Gastroesophageal sphincter (tissue), 3 donors: ENCODE results near the gene LIMCH1.

ENCODE experiments used
- POLR2AphosphoS5 ChIP-seq: sonication (generic); formaldehyde crosslinking; IDR thresholded peaks from one replicate; pipeline ENCODE4 v1.6.1; 2017; ENCODE audit warnings: antibody characterized with exemption
- TF ChIP-seq, protein P1 (sequence below), 4 experiments: fragments of 200-600 bp in 2 of 4; fragments of 450-650 bp in 2 of 4; sonication (generic) in 1 of 4; IDR thresholded peaks; one replicate each; pipeline ENCODE4 v1.5.1; 2017 to 2019; ENCODE audit warnings: antibody characterized with exemption in 4 of 4, mild to moderate bottlenecking in 2 of 4, moderate library complexity in 2 of 4

DNA sequence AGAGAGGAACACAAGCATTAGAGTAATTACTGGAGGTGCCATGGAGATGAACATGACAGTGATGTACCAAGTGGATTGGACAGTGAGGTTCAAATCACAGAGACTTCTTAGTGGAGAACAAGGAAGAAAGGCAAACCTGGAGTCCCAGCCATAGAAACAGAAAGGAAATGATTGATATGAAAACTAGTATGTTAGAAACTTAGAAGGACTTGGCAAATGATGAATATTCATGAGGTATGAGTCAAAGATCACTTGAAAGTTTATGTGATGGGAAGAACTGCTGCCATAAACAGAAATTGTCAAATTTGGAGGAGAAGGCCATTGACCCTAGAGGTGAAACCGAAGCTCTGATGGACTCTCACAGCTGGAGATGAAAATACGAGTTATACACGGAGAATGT lies 122.4 kb downstream of the LIMCH1 start:
- TF ChIP-seq, protein P1, sequence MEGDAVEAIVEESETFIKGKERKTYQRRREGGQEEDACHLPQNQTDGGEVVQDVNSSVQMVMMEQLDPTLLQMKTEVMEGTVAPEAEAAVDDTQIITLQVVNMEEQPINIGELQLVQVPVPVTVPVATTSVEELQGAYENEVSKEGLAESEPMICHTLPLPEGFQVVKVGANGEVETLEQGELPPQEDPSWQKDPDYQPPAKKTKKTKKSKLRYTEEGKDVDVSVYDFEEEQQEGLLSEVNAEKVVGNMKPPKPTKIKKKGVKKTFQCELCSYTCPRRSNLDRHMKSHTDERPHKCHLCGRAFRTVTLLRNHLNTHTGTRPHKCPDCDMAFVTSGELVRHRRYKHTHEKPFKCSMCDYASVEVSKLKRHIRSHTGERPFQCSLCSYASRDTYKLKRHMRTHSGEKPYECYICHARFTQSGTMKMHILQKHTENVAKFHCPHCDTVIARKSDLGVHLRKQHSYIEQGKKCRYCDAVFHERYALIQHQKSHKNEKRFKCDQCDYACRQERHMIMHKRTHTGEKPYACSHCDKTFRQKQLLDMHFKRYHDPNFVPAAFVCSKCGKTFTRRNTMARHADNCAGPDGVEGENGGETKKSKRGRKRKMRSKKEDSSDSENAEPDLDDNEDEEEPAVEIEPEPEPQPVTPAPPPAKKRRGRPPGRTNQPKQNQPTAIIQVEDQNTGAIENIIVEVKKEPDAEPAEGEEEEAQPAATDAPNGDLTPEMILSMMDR (IDR thresholded peaks at IDR 0.05) = no peak
- TF ChIP-seq POLR2AphosphoS5 = no peak
